Progenitor cell of endocrine pancreas (in vitro differentiated cells): ENCODE measurements around the gene VTA1. TPM values are rescaled to one million over a fixed set of nuclear protein-coding genes. Genes with fewer than 3 reads are reported as not detected.

ENCODE experiments used
- DNase-seq: peaks from one replicate; pipeline ENCODE4 v3.0.0; 2021; ENCODE audit warnings: low spot score; ENCODE audit not compliant: unreplicated experiment
- H3K27ac Mint-ChIP-seq: 2 replicates; pipeline ENCODE4 v1.8.0; 2021; ENCODE audit warnings: mild to moderate bottlenecking, moderate library complexity, mixed read lengths
- H3K27me3 Mint-ChIP-seq: 2 replicates; pipeline ENCODE4 v1.8.0; 2021; ENCODE audit warnings: mixed read lengths
- H3K36me3 Mint-ChIP-seq: 2 replicates; pipeline ENCODE4 v1.8.0; 2022; ENCODE audit warnings: mixed read lengths; ENCODE audit not compliant: insufficient read depth
- H3K4me1 Mint-ChIP-seq: 2 replicates; pipeline ENCODE4 v1.8.0; 2021; ENCODE audit warnings: low read depth, mixed read lengths
- H3K4me3 Mint-ChIP-seq: 2 replicates; pipeline ENCODE4 v1.8.0; 2021; ENCODE audit warnings: low read depth, mild to moderate bottlenecking, moderate library complexity, mixed read lengths
- H3K9me3 Mint-ChIP-seq: 2 replicates; pipeline ENCODE4 v1.8.0; 2021; ENCODE audit warnings: low read depth, mixed read lengths
- total RNA-seq: library from RNA; stranded (reverse); gene quantifications from 2 replicates; pipeline ENCODE4 v1.2.1, GENCODE V29; 2021
- TF ChIP-seq, protein P1 (sequence below): fragments of 200-600 bp; sonication (generic); IDR thresholded peaks from one replicate; pipeline ENCODE4 v1.5.0; 2021; ENCODE audit warnings: antibody characterized with exemption, mild to moderate bottlenecking; ENCODE audit not compliant: unreplicated experiment

VTA1 gene
- total RNA-seq, 1 donor from 2014 or later: 49.6 TPM

DNA sequence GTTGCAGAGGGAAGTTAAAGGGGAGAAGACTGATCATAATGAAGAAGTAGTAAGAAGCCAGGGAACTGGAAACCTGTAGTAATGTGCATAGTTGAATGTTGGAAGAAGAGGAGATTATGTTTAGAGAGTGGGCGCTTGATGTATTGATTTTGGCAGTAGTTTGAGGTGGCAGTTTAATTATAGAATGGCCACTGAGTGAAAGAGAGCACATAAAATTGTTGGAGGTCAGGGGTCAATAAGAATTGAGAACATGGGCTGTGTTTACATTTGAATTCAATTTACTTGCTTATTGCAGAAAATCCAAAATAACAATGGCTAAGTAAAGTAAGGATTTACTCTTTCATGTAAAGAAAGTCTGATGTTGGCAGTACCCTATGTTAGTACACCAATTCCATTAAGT, 15.7 kb downstream of the VTA1 start:
- Mint-ChIP-seq H3K27ac (no peak overlapping the region), H3K36me3 (peaks cover 2% of the 10 kb centered on the region), H3K4me1 (peaks cover 14% of the 10 kb centered on the region), H3K4me3 (no peak overlapping the region), H3K9me3 (no peaks in the 10 kb centered on the region), H3K27me3 (no peaks in the 10 kb centered on the region)
- no peak for DNase-seq
- TF ChIP-seq, protein P1, sequence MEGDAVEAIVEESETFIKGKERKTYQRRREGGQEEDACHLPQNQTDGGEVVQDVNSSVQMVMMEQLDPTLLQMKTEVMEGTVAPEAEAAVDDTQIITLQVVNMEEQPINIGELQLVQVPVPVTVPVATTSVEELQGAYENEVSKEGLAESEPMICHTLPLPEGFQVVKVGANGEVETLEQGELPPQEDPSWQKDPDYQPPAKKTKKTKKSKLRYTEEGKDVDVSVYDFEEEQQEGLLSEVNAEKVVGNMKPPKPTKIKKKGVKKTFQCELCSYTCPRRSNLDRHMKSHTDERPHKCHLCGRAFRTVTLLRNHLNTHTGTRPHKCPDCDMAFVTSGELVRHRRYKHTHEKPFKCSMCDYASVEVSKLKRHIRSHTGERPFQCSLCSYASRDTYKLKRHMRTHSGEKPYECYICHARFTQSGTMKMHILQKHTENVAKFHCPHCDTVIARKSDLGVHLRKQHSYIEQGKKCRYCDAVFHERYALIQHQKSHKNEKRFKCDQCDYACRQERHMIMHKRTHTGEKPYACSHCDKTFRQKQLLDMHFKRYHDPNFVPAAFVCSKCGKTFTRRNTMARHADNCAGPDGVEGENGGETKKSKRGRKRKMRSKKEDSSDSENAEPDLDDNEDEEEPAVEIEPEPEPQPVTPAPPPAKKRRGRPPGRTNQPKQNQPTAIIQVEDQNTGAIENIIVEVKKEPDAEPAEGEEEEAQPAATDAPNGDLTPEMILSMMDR: no peak

DNA sequence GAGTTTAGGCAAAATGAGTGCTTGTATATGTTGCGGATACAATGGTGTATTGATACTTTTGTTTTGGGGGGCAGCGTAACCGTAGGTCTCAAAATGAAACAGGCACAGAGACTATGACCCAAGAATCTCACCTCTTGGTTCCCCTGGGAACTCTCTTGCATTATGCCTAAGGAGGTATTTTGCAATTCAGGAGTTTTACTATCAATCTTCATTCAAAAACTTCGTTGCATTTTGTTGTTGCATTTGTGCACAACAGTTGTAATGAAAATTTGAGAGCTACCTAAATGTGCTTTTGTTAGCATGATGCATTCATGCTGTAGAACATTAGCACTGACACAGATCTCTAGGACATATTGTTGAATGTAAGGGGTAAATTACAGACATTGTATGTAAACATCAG, 18.2 kb downstream of the VTA1 start:
- H3K4me1 Mint-ChIP-seq: peaks cover 14% of the 10 kb centered on the region
- DNase-seq: no peak
- TF ChIP-seq, protein P1: no peak
- no peaks in the 10 kb centered on the region for H3K27me3 Mint-ChIP-seq
- no peaks in the 10 kb centered on the region for H3K9me3 Mint-ChIP-seq
- peaks cover 4% of the 10 kb centered on the region for H3K36me3 Mint-ChIP-seq
- H3K4me3 Mint-ChIP-seq: no peak overlapping the region
- H3K27ac Mint-ChIP-seq: peak overlapping the region; percentile 46

DNA sequence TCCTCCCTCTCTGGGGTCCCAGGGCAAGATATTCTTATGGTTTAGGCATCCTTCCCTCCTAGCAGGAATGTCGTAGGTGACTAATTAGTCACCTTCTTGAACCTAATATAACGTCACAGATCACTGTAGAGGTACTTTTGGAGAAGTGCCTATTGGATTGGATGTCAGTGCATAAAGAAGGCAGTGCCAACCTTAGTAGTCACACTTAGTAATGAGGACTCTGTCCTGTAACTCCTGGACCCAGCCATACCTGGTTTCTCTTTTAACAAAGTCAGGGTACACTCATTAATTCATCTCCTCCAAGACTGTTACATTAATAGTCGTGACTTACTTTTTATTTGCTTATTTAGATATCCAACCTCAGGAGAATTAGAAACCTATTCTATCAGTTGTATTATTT, 20.0 kb downstream of the VTA1 start:
- TF ChIP-seq, protein P1: no peak
- Mint-ChIP-seq H3K4me3 (no peak overlapping the region), H3K36me3 (peaks cover 5% of the 10 kb centered on the region), H3K27ac (no peak overlapping the region), H3K9me3 (no peaks in the 10 kb centered on the region), H3K4me1 (peaks cover 14% of the 10 kb centered on the region), H3K27me3 (no peaks in the 10 kb centered on the region)
- DNase-seq: no peak

DNA sequence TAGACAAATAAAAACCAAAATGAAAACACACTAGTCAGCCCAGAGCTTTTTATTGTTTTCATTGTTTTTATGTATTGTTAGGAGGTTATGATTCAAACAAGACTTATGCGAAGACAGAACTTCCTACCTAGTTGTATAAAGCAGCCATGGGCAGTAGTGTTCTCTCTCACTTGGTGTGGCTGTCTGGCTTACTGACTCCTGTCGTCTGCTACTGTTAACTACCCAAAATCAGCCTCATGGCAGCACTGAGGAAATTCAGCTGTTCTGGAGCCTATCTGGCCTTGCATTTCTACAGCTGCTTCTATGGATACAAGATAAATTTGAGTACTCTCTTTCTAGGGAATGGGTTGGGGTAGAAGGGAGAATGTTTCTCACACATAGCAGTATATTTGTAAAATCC, 20.4 kb downstream of the VTA1 start:
- Mint-ChIP-seq H3K4me1 (peaks cover 11% of the 10 kb centered on the region), H3K27me3 (no peaks in the 10 kb centered on the region), H3K36me3 (peaks cover 7% of the 10 kb centered on the region), H3K4me3 (no peak overlapping the region), H3K27ac (no peak overlapping the region), H3K9me3 (no peaks in the 10 kb centered on the region)
- no peak for DNase-seq
- TF ChIP-seq, protein P1: no peak

DNA sequence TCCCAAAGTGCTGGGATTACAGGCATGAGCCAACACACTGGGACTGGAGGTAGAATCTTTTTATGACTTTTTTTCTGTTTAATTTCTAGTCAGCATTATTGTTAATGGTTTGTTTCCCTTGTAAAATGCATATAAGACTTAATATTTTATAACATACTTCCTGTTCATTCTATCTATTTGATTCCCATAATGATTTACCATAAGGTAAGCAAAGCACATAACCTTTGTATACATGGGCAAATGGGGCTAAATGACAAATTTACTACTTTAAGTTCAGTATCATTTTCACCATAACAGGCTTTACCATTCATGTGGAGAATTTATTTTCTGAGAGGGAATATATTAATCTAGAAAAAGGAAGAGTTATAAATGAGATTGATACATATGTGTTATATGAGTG, 24.3 kb downstream of the VTA1 start:
- Mint-ChIP-seq H3K27me3 (no peaks in the 10 kb centered on the region), H3K36me3 (peaks cover 24% of the 10 kb centered on the region), H3K27ac (no peak overlapping the region), H3K4me1 (no peaks in the 10 kb centered on the region), H3K9me3 (no peaks in the 10 kb centered on the region), H3K4me3 (no peak overlapping the region)
- TF ChIP-seq, protein P1: no peak
- no peak for DNase-seq
